ENCODE measurements around the gene RASSF4.

DNA sequence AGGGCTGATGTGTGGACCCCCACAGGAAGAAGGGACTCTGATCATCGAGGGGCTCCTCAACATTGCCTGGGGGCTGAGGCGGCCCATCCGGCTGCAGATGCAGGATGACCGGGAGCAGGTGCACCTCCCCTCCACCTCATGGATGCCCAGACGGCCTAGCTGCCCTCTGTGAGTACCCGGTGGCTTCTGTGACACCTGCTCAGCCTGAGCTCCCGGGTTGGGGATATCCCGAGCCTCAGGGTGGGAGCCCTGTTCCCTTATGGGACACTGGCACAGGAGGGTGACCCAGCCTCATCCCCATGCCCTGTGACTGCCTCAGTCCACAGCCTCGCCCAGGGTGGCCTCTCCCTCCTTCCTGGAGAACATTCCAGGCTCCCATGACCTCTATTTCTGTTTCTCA, 22.9 kb downstream of the RASSF4 start:
- TF ChIP-seq, protein P1, sequence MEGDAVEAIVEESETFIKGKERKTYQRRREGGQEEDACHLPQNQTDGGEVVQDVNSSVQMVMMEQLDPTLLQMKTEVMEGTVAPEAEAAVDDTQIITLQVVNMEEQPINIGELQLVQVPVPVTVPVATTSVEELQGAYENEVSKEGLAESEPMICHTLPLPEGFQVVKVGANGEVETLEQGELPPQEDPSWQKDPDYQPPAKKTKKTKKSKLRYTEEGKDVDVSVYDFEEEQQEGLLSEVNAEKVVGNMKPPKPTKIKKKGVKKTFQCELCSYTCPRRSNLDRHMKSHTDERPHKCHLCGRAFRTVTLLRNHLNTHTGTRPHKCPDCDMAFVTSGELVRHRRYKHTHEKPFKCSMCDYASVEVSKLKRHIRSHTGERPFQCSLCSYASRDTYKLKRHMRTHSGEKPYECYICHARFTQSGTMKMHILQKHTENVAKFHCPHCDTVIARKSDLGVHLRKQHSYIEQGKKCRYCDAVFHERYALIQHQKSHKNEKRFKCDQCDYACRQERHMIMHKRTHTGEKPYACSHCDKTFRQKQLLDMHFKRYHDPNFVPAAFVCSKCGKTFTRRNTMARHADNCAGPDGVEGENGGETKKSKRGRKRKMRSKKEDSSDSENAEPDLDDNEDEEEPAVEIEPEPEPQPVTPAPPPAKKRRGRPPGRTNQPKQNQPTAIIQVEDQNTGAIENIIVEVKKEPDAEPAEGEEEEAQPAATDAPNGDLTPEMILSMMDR (IDR thresholded peaks at IDR 0.05; ENCODE audit: low read depth, low read length, missing input control), result no peak
- TF ChIP-seq, protein P2, sequence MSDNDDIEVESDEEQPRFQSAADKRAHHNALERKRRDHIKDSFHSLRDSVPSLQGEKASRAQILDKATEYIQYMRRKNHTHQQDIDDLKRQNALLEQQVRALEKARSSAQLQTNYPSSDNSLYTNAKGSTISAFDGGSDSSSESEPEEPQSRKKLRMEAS (IDR thresholded peaks at IDR 0.05), result no peak
- no peak for TF ChIP-seq HNF4G (IDR thresholded peaks at IDR 0.05)
- TF ChIP-seq, protein P3, sequence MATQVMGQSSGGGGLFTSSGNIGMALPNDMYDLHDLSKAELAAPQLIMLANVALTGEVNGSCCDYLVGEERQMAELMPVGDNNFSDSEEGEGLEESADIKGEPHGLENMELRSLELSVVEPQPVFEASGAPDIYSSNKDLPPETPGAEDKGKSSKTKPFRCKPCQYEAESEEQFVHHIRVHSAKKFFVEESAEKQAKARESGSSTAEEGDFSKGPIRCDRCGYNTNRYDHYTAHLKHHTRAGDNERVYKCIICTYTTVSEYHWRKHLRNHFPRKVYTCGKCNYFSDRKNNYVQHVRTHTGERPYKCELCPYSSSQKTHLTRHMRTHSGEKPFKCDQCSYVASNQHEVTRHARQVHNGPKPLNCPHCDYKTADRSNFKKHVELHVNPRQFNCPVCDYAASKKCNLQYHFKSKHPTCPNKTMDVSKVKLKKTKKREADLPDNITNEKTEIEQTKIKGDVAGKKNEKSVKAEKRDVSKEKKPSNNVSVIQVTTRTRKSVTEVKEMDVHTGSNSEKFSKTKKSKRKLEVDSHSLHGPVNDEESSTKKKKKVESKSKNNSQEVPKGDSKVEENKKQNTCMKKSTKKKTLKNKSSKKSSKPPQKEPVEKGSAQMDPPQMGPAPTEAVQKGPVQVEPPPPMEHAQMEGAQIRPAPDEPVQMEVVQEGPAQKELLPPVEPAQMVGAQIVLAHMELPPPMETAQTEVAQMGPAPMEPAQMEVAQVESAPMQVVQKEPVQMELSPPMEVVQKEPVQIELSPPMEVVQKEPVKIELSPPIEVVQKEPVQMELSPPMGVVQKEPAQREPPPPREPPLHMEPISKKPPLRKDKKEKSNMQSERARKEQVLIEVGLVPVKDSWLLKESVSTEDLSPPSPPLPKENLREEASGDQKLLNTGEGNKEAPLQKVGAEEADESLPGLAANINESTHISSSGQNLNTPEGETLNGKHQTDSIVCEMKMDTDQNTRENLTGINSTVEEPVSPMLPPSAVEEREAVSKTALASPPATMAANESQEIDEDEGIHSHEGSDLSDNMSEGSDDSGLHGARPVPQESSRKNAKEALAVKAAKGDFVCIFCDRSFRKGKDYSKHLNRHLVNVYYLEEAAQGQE (IDR thresholded peaks at IDR 0.05), result no peak
- TF ChIP-seq RAD21 (IDR thresholded peaks at IDR 0.05), result no peak
